HT1080 (cell line): ENCODE data around the gene ATP6V0B. TPM values are rescaled to one million over a fixed set of nuclear protein-coding genes. Genes with fewer than 3 reads are reported as not detected.

ENCODE experiments used
- DNase-seq: peaks from one replicate; pipeline ENCODE4 v3.0.0-alpha.2; 2015; ENCODE audit warnings: low read depth
- total RNA-seq: library from RNA; depleted of rRNA; stranded (reverse); fragments of >200 nt; shearing (Covaris generic); gene quantifications from 2 replicates; pipeline ENCODE4 v1.2.3, GENCODE V29; 2014

Gene ATP6V0B
- total RNA-seq, 1 experiment from 2014 or later = 176 TPM

DNA sequence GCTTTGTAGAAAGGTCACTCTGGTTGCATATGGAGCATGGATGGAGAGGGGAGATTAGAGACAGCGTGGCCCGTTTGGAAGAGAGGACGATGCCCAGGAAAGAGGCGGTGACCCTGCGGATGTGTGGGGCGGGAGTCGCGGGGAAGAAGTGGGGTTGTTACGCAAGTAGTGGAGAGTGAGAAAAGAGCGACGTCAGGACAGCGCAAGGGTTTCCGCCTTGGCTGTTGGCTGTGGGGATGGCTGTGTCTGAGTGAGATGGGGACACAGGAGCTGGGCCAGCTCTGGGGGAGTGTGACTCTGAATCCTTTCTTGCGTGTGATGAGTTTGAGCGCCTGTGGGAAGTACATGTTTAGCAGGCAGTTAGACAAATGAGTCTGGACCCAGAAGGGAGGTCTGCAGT, 8.0 kb downstream of the ATP6V0B start:
- DNase-seq = no peak

DNA sequence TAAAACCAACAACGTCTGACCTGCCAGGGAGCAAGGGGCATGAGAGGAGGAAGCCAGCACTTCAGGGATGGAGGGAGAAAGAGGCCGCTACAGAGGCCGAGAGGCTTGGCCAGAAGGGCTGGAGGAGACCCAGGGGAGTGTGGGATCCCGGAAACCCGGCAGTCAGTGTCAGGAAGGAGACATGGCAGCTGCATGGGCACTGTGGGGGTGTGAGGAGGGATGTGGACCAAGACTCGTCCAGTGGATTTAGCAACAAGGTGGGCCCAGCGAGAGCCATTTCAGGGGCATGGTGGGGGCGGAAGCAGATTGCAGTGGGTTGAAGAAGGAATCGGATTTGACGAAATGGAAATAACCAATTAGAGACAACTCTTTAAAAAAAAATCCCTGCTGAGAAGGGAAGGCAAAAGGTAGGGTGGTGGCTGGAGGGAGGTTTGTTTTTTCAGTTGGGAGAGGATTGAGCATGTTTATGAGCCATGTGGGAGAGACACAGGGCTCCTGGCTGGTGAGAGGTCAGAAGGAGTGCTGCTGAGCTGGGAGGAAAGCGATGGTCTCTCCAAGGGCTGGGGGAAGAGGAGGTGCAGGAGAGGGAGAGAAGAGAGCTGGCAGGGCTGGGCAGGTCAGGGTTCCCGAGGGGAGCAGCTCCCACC, 8.6 kb downstream of the ATP6V0B start:
- DNase-seq = no peak

DNA sequence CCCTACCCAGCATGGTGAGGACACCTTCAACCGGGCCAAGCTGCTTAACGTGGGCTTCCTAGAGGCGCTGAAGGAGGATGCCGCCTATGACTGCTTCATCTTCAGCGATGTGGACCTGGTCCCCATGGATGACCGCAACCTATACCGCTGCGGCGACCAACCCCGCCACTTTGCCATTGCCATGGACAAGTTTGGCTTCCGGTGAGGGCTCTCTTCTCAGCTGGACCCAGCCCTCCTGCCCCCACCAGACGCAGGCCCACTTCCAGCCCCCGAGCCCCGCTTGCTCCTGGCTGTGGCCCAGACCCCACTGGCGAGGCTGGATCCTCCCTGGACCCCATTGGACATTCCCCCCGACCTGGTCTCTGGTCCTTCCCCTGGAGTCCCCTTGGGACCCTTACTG, 10.1 kb downstream of the ATP6V0B start:
- no peak for DNase-seq

DNA sequence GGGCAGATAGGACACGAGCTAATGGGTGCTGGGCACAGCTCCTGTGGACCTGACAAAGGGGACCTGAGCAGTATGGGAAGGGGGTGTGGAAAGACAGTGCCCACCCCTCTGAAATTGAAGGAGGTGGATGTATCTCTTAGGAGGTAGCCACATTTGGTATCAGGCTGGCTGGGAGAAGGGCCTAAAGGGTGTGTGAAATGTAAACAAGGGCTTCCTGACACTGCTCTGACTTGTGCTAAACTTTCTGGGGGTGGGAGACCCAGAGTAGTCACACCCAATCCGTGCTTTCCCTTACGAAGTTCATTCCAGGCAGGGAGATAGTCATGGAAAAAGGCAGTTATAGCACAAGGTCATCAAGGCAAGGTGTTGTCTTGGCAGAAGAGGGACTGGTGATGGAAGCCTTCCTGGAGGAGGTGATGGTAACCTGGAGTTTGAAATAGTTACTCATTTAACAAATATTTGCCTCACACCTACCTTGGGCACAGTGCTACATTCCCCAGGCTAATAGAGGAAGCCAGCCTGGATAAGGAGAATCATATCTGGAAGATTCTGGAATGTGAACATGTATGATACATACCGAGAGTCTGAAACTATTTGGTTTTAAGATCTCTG, 11.3 kb downstream of the ATP6V0B start:
- DNase-seq = no peak

DNA sequence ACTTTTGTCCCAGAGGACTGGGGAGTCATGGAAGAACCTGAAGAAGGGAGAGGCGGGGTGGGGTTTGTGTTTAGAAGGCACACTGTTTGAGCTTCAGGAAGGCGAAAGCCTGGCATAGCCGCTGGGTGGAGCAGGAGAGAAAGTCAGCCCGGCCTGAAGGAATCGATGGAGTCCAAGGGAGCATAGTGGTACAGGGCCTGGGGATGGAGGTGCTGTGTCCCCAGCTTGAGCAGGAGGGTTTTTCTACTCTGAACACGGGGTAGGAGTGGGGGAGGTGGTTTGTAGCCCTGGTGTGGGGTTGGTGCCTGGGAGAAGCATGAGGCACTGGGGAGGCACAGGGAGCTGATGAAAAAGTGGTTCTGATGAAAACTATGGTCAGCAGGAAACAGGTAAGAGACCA, 12.0 kb downstream of the ATP6V0B start:
- DNase-seq = no peak

DNA sequence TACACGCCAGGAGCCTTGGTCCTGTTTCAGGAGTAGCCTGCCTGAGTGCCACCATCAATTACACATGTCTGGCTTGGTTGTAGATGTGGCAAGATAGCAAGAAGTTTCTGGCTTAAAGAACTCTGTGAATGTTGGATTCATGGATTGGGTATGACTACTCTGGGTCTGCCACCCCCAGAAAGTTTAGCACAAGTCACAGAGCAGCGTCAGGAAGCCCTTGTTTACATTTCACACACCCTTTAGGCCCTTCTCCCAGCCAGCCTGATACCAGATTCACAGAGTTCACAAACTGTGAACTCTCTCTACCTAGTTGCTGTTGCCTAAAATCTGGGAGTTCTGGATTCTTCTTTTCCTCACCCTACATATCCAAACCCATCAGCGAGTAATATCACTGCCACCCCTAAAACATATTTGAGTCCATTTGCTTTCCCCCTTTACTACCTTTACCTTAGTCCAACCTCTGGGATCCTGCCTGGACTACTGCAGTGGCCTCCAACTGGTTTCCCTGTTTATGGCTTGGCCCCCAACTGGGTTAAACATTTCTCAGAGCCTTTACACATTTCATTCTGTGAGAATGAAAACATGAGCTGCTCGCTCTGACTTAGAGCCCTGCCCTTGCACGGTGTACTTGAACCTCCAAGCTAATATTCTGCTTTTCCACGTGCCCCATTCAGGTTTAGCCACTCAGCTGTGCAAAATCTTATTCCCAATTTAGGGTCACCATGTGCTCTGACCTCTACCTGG, 12.6 kb downstream of the ATP6V0B start:
- DNase-seq = no peak

DNA sequence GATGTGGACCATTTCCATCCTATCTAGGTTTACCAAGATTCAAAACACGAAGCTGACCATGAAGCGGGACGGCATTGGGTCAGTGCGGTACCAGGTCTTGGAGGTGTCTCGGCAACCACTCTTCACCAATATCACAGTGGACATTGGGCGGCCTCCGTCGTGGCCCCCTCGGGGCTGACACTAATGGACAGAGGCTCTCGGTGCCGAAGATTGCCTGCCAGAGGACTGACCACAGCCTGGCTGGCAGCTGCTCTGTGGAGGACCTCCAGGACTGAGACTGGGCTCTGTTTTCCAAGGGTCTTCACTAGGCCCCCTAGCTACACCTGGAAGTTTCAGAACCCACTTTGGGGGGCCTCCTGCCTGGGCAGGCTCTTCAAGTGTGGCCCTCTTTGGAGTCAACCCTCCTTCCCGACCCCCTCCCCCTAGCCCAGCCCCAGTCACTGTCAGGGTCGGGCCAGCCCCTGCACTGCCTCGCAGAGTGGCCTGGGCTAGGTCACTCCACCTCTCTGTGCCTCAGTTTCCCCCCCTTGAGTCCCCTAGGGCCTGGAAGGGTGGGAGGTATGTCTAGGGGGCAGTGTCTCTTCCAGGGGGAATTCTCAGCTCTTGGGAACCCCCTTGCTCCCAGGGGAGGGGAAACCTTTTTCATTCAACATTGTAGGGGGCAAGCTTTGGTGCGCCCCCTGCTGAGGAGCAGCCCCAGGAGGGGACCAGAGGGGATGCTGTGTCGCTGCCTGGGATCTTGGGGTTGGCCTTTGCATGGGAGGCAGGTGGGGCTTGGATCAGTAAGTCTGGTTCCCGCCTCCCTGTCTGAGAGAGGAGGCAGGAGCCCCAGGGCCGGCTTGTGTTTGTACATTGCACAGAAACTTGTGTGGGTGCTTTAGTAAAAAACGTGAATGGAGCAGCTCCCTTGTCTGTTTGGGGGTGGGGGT, 15.8 kb downstream of the ATP6V0B start:
- no peak for DNase-seq

DNA sequence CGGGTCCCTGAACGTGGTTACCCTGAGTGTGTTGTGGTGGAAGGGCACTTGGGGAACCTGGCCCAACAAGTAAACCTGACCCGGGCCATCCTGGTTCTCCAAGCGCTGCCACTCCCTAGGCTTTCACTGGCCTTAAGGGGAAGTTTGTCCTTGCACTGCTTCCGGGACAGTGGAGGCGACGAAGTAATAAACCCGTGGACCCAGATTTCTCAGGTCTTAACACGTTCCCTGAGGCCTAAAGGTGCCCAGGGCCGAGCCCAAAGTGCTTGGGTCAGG, 16.4 kb downstream of the ATP6V0B start:
- no peak for DNase-seq

DNA sequence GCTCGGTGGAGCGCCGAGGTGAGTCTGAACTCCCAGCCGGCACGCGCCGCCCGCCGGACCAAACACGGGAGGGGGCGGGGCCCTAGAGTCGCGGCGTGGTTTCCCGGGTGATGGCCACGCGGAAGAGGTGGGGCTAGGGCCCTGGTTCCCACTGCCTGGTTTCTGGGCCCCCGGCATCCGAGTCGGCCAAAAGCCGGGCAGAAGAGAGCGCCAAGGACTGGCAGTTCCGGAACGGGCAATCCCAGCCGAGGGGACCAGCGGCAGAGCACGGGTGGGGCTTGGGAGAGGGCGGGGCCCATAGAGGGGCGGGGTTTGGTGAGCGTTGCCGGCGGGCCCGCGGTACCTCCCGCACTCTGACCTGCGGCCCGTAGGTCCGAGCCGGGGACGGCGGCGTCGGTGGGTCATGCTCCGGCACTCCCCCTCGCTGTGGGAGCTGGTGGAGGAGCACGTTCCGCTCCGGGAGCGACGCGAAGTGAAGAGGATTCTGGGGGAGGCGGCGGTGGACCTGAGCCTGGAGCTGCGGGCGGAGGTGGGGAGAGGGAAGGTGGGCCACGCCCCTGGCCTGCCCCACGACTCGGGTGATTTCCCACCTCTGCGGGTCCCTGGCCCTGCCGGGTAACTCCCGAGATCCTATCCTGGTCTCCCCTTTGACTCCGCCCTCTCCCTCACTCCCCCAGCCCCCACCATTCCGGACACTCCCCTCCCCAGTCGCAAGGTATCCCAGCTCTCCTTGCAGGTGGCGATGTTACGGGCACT, 16.9 kb downstream of the ATP6V0B start, which contains the start of gene CCDC24:
CCDC24 (plus strand) TSS at position 124 of the 756 bp plus-strand sequence; CDS start at position 404, 280 bp downstream.
- peak; percentile 83 for DNase-seq

DNA sequence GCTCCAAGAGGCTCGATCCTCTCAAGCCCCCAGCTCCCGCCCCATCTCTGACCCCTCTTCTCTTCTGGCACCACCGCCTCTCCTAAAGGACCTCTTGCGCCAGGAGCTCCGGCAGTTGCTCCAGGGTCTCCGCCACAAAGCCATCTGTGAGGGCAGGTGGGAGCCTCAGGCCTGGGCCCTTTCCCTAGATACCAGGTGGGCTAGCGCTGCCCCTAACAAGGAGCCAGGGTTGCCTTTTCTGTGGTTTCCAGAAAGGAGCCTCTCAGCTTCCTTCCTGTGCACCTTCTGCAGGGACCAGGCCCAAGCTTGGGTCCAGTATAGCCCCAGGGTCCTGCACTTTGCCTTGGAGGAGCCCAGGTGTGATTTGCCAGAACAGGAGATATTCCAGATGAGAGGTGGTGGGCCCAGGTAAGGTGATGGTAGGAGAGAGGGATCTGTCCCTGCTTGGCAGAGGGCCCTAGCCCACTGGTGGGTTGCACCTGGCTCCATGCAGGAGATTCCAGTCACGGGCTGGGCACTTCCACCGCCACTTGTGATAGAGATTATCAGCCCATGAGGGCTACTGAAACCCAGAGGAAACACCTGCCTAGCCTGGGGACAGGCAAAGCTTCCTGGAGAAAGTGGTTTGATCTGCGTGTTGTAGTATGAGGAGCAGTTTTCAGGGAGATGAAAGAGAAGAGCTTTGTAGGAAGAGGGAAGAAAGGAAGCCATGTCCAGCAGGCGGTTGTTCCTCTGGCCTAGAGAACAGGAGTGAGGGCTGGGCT, 17.7 kb downstream of the ATP6V0B start:
- no peak for DNase-seq

DNA sequence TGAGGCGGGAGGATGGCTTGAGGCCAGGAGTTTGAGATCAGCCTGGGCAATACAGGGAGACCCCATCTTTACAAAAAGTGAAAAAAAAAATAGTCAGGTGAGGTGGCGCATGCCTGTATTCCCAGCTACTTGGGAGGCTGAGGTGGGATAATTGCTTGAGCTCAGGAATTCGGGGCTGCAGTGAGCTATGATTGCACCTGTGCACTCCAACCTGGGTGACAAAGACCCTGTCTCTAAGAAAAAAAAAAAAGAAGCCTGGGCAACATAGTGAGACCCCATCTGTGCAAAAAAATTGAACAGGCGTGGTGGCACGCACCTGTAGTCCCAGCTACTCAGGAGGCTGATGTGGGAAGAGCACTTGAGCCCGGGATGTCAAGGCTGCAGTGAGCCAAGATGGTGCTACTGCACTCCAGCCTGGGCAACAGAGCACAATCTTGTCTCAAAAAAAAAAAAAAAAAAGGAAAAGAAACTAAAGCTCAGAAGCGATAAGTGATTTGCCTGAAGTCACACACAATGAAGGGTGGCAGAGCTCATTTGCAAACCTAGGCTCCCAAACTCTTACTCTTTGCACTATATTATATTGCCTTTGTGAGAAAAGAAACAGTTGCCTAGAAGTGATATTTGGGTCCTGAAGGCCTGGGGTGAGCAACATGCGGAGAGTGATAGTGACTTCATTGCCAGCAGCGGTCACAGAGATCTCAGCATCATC, 18.6 kb downstream of the ATP6V0B start:
- DNase-seq = no peak

DNA sequence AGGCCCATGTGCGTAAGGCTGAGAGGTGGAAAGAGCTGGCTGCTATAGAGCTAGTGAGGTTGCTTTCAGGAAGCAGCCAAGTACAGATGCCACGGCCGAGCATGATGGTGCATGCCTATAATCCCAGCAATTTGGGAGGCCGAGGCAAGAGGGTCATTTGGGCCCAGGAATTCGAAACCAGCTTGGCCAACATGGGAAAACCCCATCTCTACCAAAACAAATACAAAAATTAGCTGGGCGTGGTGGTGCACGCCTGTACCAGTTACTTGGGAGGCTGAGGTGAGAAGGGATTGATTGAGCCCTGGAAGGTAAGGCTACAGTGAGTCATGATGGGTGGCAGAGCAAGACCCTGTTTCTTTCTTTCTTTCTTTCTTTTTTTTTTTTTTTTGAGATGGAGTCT, 19.3 kb downstream of the ATP6V0B start:
- no peak for DNase-seq

DNA sequence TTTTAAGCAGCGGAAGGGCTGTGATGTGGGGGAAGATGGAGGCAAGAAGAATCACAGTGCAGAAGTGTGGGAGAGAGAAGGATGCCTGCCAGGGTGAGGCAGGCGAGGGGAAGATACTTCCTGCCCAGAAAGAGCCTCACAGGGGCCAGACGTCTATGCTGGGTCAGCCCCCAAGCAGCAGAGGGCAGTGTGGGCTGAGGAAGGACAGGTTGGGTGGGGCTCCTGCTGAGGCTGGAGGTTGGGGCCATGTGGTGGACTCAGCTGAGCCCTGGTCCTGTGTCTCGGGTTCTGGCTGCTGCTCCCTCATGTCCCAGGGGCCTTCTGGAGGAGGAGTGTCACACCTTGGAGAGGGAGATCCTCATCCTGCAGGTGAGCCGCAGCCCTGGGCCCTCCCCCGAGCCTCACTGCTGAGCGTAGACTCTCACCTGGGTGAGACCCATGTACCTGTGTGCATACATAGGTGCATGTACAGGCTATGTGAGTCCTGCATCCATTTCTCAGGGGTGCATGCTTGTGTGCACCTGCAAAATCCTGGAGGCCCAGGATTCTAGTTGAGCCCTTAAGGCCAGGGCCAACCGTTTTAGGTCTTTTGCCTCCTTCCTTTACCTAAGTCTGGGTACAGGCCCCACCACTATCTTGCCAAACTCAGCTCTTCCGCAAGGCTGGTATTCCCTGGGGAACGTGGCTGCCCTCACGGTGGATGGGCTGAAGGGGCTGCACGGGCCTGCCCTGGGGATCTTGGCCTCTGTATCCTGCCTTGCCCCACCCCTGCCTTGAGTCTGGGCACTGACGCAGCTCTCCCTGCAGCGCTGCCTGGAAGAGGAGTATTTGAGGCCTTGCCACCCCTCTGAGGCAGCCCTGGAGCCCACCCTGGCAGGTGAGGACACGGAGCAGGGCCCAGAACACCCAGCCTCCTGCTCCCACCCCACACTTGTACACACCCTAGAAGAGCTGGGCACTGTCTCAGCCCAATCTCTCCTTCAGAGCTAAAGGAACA, 20.3 kb downstream of the ATP6V0B start:
- peak; percentile 67 for DNase-seq

DNA sequence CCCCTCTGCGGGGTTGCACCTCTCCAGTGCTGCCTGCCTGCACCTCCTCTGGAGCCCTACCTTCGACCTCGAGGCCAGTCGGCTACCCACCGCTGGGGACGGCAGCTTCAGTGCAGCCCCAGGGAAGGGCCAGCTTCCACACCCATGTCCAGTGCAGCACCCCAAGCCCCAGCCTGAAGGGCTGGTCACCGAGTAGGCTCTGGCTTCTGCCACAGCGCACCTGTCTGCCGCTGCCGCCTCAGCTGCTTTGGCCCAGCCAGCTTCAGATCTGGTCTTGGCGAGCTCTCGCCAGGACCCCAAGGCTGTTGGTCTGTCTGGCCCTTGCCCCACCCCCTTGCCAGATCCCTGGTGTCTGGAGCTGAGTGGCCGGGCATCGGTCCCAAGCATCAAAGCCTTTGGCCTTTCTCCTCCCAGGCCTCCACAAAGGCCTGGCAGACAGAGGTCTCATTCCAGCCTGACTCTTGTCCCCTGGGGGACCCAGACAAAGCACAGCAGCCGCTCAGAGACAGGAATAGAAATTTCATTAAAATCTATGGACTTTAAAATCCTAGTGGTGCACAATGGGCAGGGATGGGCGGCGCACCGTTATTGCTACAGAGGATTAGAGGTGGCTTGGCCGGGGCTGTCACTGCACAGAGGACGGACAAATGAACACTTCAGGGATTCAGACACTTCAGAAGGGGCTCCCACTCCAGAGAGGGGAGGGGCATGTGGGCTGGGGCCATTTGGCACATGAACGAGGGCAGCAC, 21.4 kb downstream of the ATP6V0B start:
- no peak for DNase-seq

DNA sequence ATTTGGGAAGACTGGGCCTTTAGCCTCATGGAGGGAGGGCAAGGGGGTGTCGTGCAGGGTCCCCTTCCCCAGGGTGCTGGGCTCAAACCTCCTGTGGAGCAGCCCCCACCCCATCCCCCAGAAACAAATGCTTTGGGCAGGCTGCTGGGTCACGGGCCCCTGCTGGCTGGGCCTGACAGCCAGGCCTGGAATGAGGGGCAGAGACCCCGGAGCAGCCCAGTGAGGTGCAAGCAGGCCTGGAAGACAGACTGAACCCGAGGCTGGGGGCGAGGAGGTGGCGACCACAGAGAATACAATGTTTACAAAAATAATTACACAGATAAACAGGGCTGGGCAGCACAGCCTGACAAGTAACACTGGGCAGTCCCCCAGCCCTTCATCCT, 22.0 kb downstream of the ATP6V0B start:
- no peak for DNase-seq

DNA sequence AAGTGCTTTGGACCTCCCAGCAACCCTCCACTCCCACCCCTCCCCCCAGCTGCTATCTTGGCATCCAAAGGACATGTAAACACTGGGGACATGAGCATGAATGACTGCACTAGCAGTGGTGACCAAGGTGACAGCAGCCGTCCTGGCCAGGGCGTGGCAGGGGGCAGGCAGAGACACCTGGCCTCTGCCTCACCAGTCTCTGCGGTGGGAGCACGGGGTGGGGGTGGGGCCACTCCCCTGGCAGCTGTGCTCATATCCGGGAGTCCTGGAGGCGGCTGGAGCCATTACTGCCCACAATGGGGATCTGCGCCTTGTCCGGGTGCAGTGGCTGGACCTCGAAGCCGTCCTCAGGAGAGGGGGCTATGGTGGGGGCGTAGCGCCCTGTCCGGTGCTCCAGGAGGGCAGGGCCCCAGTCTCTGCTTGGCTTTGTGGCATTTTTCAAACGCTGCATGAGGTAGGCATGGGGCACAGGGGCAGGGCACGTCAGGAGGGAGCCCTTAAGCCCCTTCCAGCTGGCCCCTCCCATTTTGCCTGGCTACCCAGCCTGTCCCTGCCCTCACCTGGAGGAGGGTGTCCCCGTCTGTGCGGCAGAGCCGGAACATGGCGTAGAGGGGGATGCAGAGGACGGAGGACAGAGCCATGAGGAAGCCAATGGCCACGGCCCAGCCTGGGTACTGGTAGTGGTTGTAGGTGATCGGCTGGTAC, 22.7 kb downstream of the ATP6V0B start:
- no peak for DNase-seq

DNA sequence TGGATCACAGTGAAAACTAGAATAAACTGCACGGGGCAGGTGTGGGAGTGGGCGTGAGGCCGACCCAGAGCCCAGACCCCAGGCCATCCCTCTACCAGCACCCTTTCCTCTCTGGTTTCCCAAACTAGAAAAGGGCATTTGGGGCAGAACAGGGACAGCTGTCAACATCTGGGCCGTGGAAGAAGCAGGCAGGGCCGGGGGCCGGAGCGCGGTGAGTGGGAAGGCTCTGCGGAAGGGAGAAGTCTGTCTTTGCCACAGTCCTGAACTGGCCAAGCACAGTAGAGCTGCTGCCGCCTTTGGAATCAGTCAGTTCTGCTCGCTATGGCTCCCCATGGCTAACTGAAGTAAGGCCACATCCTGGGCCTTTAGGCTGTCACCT, 23.2 kb downstream of the ATP6V0B start:
- no peak for DNase-seq
